ENCODE results near the gene NFAM1.

NFAM1 gene

DNA sequence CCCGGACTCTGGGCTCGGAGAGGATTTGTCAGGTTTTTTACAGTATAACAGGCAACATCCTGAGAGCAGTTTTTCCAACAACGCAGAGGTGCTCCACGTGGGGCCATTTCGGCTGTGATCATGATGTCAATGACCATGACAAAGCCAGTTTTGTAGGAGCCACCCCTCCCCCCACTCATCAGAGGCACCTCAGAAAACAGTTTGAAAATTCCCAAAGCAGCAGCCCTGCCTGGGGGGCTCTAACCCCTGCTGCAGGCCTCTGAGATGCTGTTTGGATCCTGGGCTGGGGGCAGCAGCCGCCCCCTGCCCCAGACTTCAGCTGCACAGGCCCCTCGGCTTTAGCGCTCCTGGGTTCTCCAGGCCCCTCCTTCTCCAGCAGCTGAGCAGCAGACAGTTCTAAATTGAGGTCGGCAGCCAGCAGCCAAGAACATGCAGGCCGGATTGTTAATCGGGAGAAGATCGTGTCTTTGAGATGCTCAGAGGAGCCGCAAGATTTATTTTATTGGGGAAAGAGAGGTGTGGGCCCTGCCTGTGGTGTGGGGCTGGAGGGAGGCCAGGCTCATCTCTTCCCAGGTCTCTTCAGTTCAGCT is 19.4 kb downstream of the NFAM1 start:
- Histone ChIP-seq H3K27ac (ENCODE audit: low read depth, low read length) (peak overlapping the region; percentile 59), H3K9me3 (ENCODE audit: control insufficient read depth, insufficient read depth, low read length) (no peaks in the 10 kb centered on the region), H3K9ac (ENCODE audit: low read depth, low read length) (peak overlapping the region; percentile 47), H3K27me3 (ENCODE audit: control insufficient read depth, insufficient read depth, low read length) (no peaks in the 10 kb centered on the region), H3K4me3 (ENCODE audit: low read depth, low read length) (peak overlapping the region; percentile 14; the same call in 1 of the 2 replicates), H3K36me3 (ENCODE audit: control insufficient read depth, insufficient read depth, low read length) (no peaks in the 10 kb centered on the region), H3K4me1 (ENCODE audit: control insufficient read depth, insufficient read depth, low read length) (peaks cover 14% of the 10 kb centered on the region)

DNA sequence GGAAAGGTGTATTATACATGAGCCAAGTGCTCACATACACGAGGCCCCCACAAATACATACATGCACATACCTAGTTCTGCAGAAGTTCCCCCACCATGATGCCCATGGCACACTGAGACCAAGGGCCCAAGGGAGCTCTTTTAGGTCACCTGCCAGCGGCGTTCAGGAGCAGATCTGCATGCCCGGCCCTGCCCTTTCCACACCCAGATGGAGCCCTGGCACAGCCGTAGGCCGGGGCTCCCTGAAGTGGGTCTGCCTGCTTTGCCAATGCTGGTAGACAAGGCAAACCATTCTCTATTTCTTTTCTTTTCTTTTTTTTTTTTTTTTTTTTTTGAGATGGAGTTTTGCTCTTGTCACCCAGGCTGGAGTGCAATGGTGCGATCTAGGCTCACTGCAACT is 21.5 kb downstream of the NFAM1 start:
- Histone ChIP-seq H3K27ac (ENCODE audit: low read depth, low read length) (no peak overlapping the region), H3K4me3 (ENCODE audit: low read depth, low read length) (no peak overlapping the region), H3K36me3 (ENCODE audit: control insufficient read depth, insufficient read depth, low read length) (no peaks in the 10 kb centered on the region), H3K9ac (ENCODE audit: low read depth, low read length) (no peak overlapping the region), H3K4me1 (ENCODE audit: control insufficient read depth, insufficient read depth, low read length) (peaks cover 14% of the 10 kb centered on the region), H3K9me3 (ENCODE audit: control insufficient read depth, insufficient read depth, low read length) (no peaks in the 10 kb centered on the region), H3K27me3 (ENCODE audit: control insufficient read depth, insufficient read depth, low read length) (no peaks in the 10 kb centered on the region)

DNA sequence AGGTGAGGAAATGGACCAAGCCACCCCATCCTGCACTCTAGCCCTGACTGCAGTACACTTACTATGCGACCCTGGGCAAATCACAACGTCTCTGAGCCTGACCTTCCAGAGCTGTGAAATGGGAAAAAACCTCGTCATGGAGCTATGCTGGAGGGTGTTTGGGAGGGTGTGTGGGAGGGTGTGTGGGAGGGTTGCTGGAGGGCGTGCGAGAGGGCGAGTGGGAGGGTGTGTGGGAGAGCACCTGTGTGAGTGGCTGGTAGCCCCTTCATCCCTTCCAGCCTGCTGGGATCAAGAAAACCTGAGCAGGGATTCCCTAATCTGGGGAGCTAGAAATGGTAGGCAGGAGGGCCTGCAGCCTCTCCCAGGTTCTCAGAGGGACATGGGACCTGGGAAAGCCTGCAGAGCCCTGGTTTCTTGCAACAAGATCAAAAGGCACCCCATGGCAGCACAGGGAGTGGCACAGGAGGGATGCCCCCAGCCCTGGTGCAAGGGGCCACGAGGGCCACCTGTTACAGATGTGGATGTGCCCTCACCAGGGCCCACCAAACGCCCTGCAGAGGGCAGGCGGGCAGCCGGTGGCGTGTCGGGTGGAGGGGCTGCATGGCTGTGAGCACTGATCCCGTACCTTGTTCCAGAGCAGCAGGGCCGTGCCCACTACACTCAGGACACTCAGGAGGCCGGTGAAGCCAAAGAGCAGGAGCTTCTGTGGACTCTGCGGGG is 23.2 kb downstream of the NFAM1 start:
- no peak overlapping the region for H3K4me3 ChIP-seq (ENCODE audit: low read depth, low read length)
- no peak overlapping the region for H3K9ac ChIP-seq (ENCODE audit: low read depth, low read length)
- H3K4me1 ChIP-seq (ENCODE audit: control insufficient read depth, insufficient read depth, low read length): peaks cover 19% of the 10 kb centered on the region
- H3K27me3 ChIP-seq (ENCODE audit: control insufficient read depth, insufficient read depth, low read length): no peaks in the 10 kb centered on the region
- H3K9me3 ChIP-seq (ENCODE audit: control insufficient read depth, insufficient read depth, low read length): no peaks in the 10 kb centered on the region
- H3K27ac ChIP-seq (ENCODE audit: low read depth, low read length): no peak overlapping the region
- H3K36me3 ChIP-seq (ENCODE audit: control insufficient read depth, insufficient read depth, low read length): no peaks in the 10 kb centered on the region

DNA sequence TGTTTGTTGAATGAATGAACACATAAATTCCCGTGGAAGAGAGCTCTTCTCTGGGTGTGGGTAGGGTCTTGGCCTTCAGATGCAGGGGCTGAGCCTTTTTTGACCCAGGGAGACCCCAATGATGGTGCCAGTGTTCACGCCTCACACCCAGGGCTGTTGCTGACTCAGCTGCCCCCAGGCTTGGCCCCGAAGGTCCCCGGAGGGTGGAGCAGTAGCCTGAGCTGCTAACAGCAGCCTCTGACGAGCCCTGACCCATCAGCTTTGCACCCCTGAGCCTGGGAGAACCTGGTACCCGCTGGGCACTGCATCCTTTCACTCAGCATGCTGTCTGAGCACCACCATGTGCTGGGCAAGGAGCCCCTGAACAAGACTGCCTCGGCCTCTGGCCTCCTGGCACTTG is 23.9 kb downstream of the NFAM1 start:
- Histone ChIP-seq H3K9ac (ENCODE audit: low read depth, low read length) (no peak overlapping the region), H3K4me1 (ENCODE audit: control insufficient read depth, insufficient read depth, low read length) (peaks cover 20% of the 10 kb centered on the region), H3K36me3 (ENCODE audit: control insufficient read depth, insufficient read depth, low read length) (no peaks in the 10 kb centered on the region), H3K27ac (ENCODE audit: low read depth, low read length) (no peak overlapping the region), H3K27me3 (ENCODE audit: control insufficient read depth, insufficient read depth, low read length) (no peaks in the 10 kb centered on the region), H3K9me3 (ENCODE audit: control insufficient read depth, insufficient read depth, low read length) (no peaks in the 10 kb centered on the region), H3K4me3 (ENCODE audit: low read depth, low read length) (no peak overlapping the region)

DNA sequence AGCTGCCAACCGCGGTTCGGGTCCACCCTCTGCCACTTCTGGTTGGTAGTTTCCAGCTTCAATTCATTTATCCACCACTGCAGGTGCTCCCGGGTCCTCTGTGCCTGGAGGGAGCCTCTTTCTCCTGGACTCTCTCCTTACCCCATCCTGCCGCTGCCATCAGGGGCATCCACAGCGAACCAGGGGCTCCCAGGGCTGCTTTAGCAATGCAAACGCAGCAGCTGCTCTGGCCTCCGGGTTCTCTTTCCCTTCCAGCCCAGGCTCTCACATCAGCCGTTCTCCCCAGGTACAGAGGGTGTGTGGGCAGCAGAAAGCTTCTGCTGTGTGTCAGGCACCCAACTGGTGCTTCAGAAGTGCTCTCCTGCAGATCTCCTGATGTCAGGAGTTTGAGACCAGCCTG is 27.9 kb downstream of the NFAM1 start:
- no peak overlapping the region for H3K4me3 ChIP-seq (ENCODE audit: low read depth, low read length)
- no peaks in the 10 kb centered on the region for H3K9me3 ChIP-seq (ENCODE audit: control insufficient read depth, insufficient read depth, low read length)
- no peaks in the 10 kb centered on the region for H3K36me3 ChIP-seq (ENCODE audit: control insufficient read depth, insufficient read depth, low read length)
- no peak overlapping the region for H3K27ac ChIP-seq (ENCODE audit: low read depth, low read length)
- no peak overlapping the region for H3K9ac ChIP-seq (ENCODE audit: low read depth, low read length)
- H3K4me1 ChIP-seq (ENCODE audit: control insufficient read depth, insufficient read depth, low read length): peaks cover 12% of the 10 kb centered on the region
- H3K27me3 ChIP-seq (ENCODE audit: control insufficient read depth, insufficient read depth, low read length): no peaks in the 10 kb centered on the region

DNA sequence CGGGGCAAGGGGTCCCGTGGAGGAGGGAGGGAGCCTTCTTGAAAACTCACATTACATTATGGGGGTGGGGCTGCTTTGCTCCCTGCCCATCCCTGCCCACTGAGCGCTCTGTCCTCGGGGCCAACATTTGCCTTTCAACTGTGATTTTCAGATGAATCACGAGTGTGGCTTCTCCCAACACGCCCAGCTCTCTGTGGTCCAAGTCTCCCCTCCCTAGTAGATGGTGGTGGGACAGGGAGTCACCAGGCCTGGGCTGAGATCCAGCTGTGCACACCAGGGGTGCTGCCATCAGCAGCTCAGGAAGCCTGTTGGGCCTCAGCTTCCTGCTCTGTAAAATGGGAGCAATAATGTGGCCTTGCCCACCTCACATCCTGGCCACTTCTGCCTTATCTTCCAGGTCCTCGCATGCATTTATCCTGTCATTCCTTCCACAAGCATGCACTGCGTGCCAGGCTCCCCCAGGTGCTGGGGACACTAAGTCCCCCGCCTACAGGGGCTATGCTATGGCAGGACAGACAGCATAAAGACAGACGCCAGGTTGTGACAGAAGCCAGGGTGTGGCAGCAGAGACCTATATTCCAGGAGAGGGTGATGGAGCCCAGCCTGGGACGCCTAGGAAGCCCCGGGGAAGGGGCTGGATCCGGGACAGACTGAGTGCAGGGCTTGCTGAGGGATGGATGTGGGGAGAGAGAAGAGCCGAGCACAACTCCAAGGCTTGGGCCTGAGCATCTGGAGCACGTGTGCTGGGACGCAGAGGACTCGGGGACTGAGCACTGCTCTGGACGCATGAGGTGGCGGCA is 30.5 kb downstream of the NFAM1 start:
- Histone ChIP-seq H3K27me3 (ENCODE audit: control insufficient read depth, insufficient read depth, low read length) (no peaks in the 10 kb centered on the region), H3K9ac (ENCODE audit: low read depth, low read length) (no peak overlapping the region), H3K27ac (ENCODE audit: low read depth, low read length) (no peak overlapping the region), H3K4me3 (ENCODE audit: low read depth, low read length) (no peak overlapping the region), H3K4me1 (ENCODE audit: control insufficient read depth, insufficient read depth, low read length) (peaks cover 12% of the 10 kb centered on the region), H3K9me3 (ENCODE audit: control insufficient read depth, insufficient read depth, low read length) (no peaks in the 10 kb centered on the region), H3K36me3 (ENCODE audit: control insufficient read depth, insufficient read depth, low read length) (no peaks in the 10 kb centered on the region)

DNA sequence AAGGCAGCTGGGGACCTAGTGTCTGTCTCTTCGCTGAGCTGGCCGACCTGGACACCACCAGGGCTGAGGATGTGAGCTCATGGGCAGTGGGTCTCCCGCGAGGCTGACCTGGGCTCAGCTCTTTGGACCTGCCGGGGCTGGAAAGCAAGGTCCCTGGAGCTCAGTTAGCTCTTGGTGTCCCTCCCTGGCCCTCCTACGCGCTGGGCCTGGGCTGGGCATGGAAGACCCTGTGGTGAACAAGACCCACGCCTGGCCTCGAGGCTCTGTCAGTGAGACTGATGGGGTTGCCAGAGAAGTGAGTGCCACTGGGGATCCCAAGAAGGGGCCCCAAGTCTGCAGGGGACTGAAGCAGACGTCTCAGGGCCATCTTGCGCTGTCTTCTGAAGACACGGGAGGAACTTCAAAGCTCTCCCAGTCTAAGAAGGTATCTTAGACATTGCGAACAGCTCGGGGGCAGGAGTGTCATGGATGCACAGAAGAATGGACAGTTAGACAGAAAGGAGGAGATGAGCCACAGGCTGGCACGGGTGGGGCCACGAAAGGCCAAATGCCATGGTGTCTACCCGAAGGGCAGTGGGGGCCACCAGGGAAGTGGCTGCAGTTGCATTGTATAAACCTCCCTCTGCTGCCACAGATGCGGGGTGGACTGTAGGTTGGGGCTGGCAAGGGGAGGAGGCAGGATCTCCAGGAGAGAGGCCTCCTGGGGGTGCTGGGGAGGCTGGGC is 31.2 kb downstream of the NFAM1 start:
- Histone ChIP-seq H3K27ac (ENCODE audit: low read depth, low read length) (no peak overlapping the region), H3K4me3 (ENCODE audit: low read depth, low read length) (no peak overlapping the region), H3K36me3 (ENCODE audit: control insufficient read depth, insufficient read depth, low read length) (no peaks in the 10 kb centered on the region), H3K4me1 (ENCODE audit: control insufficient read depth, insufficient read depth, low read length) (peaks cover 12% of the 10 kb centered on the region), H3K9ac (ENCODE audit: low read depth, low read length) (no peak overlapping the region), H3K27me3 (ENCODE audit: control insufficient read depth, insufficient read depth, low read length) (no peaks in the 10 kb centered on the region), H3K9me3 (ENCODE audit: control insufficient read depth, insufficient read depth, low read length) (no peaks in the 10 kb centered on the region)

DNA sequence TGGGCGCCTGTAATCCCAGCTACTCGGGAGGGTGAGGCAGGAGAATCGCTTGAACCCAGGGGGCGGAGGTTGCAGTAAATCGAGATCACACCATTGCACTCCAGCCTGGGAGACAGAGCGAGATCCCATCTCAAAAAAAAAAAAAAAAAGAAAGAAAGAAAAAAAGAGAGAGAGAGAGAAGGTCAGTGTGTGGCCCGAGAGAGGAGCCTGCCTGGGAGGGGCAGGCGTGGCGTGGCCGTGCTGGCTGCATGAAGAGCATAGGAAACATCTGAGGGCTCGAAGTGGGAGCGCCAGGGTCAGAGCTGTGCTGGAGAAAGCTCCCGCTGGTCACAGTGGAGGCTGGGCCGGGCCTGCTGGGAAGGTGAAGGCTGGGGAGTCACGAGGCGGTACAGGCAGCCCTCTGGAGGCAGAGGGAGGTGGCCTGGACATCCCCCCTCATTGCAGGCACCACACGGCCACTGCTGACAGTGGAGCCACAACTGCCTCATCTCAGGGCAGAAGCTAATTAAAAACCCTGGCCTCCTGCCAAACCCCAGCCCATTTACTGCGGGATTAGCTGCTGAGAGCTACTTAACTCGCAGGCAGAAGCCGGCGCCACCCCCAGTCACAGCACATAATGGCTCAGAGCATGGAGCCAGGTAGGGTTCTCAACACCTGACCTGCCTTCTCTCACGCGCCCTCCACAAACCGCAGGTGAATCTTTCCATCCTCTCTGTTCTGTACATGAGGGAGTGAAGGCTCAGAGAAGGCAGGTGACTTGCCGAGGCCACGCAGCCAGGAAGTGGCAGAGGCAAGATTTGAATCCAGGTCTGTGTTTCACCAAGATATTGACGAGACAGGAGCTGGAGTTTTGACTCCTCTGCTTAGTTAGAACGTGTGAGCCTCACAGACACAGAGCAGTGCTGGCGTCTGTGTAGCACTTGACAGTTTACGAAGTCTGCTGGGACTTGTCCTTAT is 32.6 kb downstream of the NFAM1 start:
- Histone ChIP-seq H3K36me3 (ENCODE audit: control insufficient read depth, insufficient read depth, low read length) (no peaks in the 10 kb centered on the region), H3K4me1 (ENCODE audit: control insufficient read depth, insufficient read depth, low read length) (peaks cover 12% of the 10 kb centered on the region), H3K4me3 (ENCODE audit: low read depth, low read length) (no peak overlapping the region), H3K9me3 (ENCODE audit: control insufficient read depth, insufficient read depth, low read length) (no peaks in the 10 kb centered on the region), H3K27ac (ENCODE audit: low read depth, low read length) (peak overlapping the region; percentile 6), H3K9ac (ENCODE audit: low read depth, low read length) (no peak overlapping the region), H3K27me3 (ENCODE audit: control insufficient read depth, insufficient read depth, low read length) (no peaks in the 10 kb centered on the region)

DNA sequence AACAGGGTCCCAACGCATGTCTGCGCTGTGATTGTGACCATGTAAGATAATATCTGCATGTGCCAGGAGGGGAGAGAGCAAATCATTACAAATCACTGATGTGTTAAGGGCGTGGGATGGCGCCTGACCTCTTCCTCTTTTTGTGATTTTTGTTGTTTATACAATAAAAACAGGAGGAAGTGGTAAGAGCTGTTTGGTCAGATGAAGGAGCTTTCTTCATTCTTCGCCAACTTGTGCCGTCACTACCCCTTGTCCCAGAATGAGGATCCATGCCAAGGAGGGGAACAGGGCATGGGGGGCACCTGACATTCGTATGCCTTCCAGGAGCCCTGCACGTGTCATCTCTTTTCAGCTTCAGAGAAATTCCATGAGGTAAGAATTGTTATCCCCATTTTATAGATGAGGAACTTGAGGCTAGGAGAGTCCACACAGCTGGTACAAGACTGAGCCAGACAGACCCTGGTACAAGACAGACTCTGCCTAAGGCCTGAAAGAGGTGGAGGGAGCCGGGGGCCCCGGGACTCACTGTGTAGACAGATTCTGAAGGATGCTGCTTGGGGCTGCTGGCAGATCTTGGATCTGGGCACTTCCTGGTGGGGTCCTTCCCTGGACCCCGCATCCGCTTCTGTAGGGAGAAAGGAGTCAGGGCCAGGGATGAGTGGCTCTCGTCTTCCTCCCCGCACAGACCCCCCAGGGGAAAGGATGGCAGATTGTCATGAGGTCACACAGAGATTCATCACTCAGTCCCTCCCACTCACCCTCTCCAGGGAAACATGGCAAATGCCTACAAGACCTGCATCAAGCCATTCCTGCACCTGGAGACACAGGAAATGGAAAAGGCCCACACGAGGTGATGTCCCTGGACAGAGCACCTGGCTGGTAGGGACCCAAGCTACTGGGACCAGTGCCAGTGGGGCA is 34.6 kb downstream of the NFAM1 start:
- no peak overlapping the region for H3K9ac ChIP-seq (ENCODE audit: low read depth, low read length)
- no peak overlapping the region for H3K4me3 ChIP-seq (ENCODE audit: low read depth, low read length)
- no peak overlapping the region for H3K27ac ChIP-seq (ENCODE audit: low read depth, low read length)
- no peaks in the 10 kb centered on the region for H3K27me3 ChIP-seq (ENCODE audit: control insufficient read depth, insufficient read depth, low read length)
- peaks cover 4% of the 10 kb centered on the region for H3K4me1 ChIP-seq (ENCODE audit: control insufficient read depth, insufficient read depth, low read length)
- H3K9me3 ChIP-seq (ENCODE audit: control insufficient read depth, insufficient read depth, low read length): no peaks in the 10 kb centered on the region
- H3K36me3 ChIP-seq (ENCODE audit: control insufficient read depth, insufficient read depth, low read length): no peaks in the 10 kb centered on the region
